IPS DF 19.7 (cell line): Measurements from ENCODE around the gene HNRNPL.
"Not testable (repeated sequence)": the region's sequence is repeated elsewhere in the genome, so short reads cannot be mapped to it uniquely, and the experiment has no call there.

ENCODE experiments used
- DNase-seq: peaks from one replicate; pipeline ENCODE4 v3.0.0-alpha.2; 2013; ENCODE audit warnings: low read depth, low spot score

Gene HNRNPL

GRCh38 chr19:38830039-38830733, 19.6 kb downstream of the HNRNPL start:
- no peak for DNase-seq

- not testable (repeated sequence) for DNase-seq
These were observed 20.6 kb downstream of the HNRNPL start for GRCh38 chr19:38829203-38829602.

GRCh38 chr19:38826856-38827551, 22.8 kb downstream of the HNRNPL start:
- DNase-seq = no peak

GRCh38 chr19:38825936-38826335, 23.9 kb downstream of the HNRNPL start:
- not testable (repeated sequence) for DNase-seq

- DNase-seq = not testable (repeated sequence)
These were observed 28.5 kb downstream of the HNRNPL start for GRCh38 chr19:38821230-38821825.

- no peak for DNase-seq
These were observed 30.4 kb downstream of the HNRNPL start for GRCh38 chr19:38819231-38819920.

- DNase-seq = no peak
These were observed 32.7 kb downstream of the HNRNPL start for GRCh38 chr19:38817081-38817480.

GRCh38 chr19:38816131-38816750, 33.5 kb downstream of the HNRNPL start:
- DNase-seq = no peak

- DNase-seq = no peak
These were observed 34.5 kb downstream of the HNRNPL start for GRCh38 chr19:38815059-38816001.

- not testable (repeated sequence) for DNase-seq
These were observed 35.9 kb downstream of the HNRNPL start for GRCh38 chr19:38813932-38814331.

- DNase-seq = no peak
These were observed 36.5 kb downstream of the HNRNPL start for GRCh38 chr19:38813323-38813722.

- no peak for DNase-seq
These were observed 36.9 kb downstream of the HNRNPL start, which contains the start of gene LGALS4 for GRCh38 chr19:38812841-38813320. LGALS4 (minus strand) TSS chr19:38812945; CDS start chr19:38812886, 59 bp downstream.

- no peak for DNase-seq
These were observed 37.6 kb downstream of the HNRNPL start for GRCh38 chr19:38812009-38812840.

- no peak for DNase-seq
These were observed 40.1 kb downstream of the HNRNPL start for GRCh38 chr19:38809592-38810252.

GRCh38 chr19:38808741-38809140, 41.0 kb downstream of the HNRNPL start:
- DNase-seq = no peak

- DNase-seq = not testable (repeated sequence)
These were observed 42.2 kb downstream of the HNRNPL start for GRCh38 chr19:38807374-38808098.

- DNase-seq = no peak
These were observed 43.4 kb downstream of the HNRNPL start for GRCh38 chr19:38806371-38806770.

GRCh38 chr19:38805180-38805579, 44.6 kb downstream of the HNRNPL start:
- no peak for DNase-seq
